ENCODE results near the gene RILP.

Gene RILP

DNA sequence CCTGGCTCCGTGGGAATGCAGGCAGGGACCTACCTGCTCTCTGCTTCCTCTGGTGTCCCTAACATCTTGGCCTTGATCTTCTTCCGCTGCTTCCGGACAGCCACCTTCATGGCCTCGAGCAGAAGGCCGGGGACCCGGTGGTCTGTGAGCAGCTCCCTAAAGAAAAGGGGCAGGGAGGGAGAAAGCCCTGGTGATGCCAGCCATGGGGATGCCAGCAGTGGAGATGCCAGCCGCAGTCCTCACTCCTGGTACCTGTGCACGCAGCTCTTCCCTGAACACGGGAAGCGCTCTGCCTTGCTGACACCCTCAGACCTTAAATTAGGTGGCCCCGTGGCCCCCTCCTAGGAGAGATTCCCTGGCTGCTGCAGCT, 1.9 kb downstream of the RILP start:
- no peak for DNase-seq

DNA sequence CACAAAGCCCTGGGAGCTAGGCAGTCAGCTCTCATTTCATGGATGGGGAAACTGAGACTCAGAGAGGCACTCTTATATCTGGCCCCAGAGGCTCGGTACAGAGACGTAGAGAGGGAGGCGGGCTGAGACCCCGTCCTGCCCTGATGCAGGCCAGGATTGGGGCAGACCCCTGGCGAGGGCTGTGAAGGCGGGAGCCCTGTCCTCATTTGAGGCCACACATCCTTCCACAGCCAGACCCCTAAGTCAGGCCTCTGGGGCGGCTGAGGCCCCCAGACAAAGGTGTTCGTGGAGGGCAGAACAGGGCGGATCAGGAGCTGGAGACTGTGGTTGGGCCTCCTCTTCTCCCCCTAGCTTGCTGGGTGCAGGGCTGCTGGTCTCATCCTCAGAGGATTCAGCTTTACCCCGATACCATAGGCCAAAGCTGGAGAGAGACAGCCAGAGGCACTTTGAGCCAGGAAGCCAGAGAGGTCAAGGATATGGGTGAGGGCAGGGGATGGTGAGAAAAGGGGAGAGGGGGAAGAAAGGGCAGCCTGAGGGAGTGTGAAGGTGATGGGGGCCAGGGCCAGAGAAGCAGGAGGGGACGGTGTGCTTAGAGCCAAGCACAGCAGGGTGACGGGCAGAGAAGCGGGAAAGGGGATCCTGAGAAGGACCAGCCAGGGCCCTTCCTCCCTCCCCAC, 3.3 kb downstream of the RILP start:
- no peak for DNase-seq

DNA sequence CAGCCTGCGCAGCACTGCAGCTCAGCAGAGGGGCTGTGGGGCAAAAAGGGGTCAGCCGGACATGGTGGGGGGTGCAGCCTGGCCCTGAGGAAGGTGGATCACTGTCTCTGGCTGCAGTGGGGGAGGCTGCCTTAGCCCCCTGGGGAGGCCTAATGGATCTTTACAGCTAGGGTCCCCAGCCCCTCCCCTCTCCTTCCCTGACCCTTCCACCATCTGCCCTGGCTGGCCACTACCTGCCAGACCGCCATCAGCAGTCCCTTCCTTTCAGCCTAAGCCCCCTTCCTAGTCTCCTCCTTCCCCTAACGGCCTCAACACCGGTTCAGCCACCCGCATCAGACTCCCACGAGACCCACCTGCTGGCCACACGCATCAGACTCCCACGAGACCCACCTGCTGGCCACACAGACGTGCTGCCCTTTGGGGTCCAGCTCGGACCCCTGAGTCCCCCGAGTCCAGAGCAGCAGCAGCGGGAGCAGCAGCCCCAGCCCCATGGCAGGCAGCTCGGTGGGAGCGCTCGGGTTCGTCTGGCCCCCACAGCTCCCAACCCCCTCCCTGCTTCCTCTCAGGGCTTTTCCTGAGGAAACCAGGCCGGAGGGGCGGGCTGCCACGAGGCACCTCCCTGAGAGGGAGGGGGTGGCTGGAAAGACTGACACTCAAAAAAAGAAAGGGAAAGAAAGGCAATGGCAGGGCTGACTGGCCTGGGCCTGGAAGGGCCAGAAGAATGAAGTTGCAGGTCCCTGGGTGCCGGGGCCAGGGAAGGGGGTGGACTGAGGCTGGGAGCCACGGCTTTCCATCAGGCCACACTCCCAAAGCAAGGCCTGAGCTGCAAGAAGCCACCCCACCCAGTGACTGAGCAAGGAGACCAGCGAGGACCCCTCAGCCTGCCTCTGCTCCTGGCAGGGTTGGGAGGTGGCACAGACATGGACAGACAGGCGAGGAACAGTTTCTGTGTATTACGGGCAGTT, 4.2 kb downstream of the RILP start, which contains the start of gene SCARF1:
TSS of gene SCARF1 (minus strand) at position 526 of the 965 bp plus-strand sequence. CDS start at position 491, 35 bp downstream.
- no peak for DNase-seq

GRCh38 chr17:1644493-1645206, 5.0 kb downstream of the RILP start:
- no peak for DNase-seq

DNA sequence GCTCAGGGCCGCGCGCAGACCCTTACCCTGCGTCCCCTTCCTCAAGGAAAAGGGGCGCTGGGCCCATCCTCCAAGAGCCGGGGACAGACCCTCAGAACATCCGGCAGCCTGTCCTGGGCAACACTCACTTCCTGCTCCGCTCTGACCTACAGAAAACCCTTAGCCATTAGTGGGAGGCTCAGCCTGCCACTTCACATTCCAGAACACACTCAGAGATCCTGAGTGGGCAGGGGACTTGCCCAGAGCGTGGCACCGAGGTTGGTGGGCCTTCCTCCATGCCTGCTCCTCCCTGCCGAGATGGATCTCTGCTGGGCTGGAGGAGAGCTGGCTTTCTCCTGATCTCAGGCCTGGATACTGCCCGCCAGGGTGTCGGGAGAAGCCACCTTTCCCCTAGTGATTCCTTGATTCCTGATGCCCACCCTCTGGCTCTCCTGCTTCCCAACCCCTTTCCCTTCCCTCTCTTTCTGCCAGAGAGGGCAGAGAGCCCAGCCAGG, 5.6 kb downstream of the RILP start:
- DNase-seq: no peak

DNA sequence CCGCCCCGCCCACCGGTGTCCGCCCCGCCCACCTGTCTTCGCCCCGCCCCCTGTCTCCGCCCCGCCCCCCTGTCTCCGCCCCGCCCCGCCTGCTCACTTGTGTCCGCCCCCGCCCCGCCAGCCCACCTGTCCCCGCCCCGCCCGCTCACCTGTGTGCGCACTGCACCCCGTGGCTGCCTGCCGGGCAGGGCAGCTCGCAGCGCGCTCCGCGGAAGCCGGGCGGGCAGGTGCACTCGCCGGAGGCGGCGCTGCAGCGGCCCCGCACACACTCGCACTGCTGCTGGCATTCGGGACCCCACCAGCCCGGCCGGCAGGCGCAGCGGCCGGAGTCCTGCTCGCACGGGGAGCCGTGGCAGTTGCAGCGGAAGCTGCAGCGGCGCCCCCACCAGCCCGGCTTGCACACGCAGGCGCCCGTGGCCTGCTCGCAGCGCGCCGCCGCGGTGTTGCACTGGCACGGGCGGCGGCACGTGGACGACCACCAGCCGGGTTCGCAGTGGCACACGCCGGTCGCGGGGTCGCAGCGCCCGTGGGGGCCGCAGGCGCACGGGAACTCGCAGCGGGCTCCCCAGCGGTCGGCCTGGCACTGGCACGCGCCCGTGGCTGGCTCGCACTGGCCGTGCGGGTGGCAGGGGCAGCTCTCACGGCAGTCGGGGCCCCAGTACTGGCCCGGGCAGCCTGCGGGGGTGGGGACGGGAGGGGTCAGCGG, 6.2 kb downstream of the RILP start:
- no peak for DNase-seq

DNA sequence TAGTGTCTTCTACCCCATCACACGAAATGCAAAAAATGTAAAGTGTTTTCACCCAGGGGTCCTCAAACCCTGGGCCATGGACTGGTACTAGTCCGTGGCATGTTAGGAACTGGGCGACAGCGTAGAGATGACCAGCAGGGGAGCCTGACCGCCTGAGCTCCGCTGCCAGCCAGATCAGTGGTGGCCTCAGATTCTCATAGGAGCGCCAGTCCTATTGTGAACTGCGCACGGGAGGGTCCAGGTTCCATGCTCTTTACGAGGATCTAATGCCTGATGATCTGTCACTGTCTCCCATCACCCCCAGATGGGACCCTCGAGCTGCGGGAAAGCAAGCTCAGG, 8.6 kb downstream of the RILP start:
- no peak for DNase-seq

DNA sequence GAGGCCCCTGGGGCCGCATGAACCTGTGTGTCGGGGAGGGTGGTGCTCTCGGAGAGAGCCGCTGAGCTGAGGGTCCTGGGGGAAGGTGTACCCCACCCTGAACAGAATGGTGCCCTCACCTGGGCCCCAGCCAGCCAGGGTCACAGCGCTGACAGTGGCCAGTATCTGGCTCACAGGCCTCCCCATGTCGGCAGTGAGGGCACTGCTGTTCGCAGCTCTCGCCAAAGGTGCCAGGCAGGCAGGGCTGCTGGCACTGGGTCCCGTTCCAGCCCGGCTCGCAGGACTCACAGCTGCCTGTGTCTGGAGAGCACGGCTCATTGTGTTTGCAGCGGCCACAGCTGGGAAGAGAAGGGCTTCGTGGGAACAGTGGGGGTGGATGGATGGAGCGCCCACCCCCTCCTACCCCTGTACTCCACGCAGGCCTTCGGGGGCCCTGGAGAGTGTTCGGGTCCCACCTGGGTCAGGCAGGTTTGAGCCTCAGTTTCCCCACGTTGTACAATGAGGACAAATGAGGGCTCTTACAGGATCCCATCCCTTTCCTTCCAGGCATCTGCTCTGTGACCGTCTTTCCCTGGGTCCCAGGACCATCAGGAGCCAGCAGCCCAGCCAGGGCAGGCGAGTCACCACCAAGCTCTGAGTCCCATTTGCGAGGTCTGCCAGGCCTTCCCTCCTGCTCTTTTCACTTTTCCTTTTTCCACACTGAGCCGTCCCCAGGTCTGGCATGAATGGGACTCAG, 9.2 kb downstream of the RILP start:
- no peak for DNase-seq

DNA sequence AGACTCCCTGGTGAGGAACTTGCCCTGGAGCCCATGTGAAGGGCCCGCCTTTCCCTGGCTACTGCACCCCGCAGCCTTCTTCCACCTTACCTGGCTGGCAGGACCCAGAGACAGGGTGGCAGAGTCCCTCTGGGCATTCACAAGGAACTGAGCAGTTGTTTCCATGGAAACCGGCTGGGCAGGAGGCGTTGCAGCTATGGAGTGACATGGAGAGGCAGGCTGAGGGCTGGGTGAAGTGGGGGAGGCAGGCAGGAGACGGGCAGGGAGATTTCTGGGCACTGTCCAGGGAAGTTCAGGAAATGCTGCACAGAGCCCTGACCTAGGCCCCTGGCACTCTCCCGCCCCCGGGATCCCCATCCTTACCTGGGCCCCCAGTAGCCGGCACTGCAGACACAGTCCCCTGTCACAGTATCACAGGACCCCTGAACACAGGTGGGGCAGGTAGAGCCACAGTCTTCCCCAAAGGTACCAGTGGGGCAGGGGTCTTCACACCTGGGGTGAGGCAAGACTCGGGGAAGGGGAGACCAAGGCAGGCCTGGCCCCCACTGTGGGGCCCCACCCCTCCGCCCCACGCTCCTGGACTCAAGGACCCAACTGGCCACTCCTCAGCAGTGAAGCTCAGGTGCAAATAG, 10.0 kb downstream of the RILP start:
- DNase-seq: peak; percentile 12

DNA sequence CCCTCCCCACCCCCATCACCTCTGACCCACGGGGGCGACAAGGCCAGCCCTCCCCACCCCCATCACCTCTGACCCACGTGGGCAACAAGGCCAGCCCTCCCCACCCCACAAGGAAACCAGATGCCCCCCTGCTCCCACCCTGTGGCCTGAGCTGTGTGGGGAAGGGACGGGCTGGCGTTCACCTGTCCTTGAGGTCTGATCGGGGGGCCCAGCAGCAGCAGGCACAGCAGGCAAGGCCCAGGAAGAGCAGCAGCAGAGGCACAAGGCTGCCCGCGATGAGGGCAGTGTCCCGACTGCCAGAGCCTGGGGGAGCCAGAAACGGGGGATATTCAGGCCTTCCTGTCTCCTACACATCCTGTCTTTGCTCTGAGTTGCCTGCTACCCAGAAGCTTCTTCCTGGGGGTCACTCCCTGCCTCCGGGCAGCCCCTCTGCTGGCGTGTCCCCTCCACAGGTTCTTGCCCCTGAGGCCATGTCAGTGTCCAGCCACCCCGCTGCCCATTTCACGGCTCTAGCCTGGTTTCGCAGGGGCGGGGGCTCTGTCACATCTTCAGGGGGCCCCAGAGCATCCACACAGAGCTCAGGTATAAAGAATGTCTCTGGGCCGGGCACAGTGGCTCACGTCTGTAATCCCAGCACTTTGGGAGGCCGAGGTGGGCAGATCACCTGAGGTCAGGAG, 10.9 kb downstream of the RILP start:
- no peak for DNase-seq

DNA sequence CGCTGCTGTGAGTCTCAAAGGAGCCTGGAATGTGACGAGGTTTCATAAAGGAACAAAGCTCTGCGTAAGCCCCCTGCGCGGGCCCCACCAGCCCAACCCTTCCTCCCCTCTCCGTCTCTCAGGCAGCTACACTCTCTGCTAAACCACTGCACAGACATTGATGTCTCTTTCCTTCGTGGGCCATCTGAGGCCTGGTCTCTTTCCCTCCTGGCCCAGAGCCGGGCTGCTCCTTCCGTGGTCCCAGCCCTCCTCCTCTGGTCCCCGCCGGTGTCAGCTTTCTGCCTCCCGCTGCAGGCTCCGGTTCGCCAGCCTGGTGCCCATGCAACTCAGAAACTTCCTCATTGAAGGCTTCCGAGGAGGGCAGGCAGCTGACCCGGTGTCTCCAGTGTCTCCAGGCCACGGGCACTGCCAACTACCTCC, 11.5 kb downstream of the RILP start:
- no peak for DNase-seq

- no peak for DNase-seq
Measured at GRCh38 chr17:1636732-1637285, 12.9 kb downstream of the RILP start.

DNA sequence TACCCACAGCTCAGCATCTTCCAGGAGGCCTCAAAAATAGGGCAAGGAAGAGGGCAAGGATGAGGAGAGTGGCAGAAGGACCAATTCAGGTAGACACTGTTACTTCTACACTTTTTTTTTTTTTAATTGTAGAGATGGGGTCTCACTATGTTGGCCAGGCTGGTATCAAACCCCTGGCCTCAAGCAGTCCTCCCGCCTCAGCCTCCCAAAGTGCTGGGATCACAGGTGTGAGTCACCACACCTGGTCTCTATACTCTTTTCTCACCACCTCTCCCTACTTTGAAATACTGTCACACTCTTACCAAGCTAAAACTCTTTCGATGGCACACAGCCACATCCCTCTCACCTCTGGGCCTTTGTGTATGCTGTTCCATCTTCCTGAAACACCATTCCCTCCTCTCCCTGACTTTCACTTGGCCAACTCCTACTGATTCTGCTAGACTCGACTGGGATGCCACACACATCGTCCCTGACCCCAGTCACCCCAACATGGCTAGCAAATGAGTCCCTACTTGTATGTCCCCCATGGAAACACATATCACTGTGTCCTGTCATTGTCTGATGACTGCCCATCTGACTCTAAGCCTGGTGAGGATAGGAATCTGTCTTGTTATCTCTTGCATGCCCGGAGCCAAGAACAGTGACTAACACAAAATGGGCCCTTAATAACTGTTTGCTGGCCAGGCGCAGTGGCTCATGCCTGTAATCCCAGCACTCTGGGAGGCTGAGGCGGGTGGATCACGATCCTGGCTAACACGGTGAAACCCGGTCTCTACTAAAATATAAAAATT, 13.8 kb downstream of the RILP start:
- DNase-seq: no peak

DNA sequence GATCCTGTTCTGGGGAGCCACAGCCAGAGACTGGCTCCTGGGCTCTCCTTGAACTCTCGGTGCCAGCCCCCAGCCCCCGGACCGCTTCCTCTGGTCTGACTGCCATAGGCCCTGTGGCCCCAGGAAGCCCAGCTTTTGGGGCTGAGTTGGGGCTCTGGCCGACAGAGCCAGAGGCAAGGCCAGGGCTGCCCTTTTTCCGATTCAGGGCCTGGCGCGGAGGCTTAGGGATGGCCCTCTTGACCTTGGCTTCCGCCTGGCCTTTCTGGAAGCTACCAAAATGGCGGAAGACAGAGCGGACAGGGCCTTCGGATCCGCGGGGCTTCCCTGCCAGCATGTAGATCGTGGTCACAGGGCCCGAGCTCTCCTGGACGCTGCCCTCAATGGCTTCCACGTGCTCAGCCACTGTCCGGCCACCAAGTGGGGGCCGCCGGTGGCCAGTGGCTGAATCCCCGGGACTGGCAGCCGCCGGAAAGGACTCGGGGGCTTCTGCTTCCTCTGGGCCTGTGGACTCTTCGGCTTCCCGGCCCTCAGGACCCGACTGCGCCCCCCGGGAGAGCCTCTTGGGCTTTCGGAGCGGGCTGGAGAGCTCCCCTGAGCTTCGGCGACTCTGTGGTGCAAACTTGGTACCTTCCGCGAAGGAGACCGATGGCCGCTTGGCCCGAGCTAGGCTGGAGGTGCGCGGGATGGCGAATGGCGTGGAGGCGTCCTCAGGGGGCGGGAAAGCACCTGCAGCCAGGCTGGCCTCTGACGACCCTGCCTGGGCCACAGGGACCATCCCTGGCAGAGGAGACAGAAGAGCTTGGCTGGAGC, 14.6 kb downstream of the RILP start:
- no peak for DNase-seq

GRCh38 chr17:1630662-1631061, 19.0 kb downstream of the RILP start:
- DNase-seq: no peak

DNA sequence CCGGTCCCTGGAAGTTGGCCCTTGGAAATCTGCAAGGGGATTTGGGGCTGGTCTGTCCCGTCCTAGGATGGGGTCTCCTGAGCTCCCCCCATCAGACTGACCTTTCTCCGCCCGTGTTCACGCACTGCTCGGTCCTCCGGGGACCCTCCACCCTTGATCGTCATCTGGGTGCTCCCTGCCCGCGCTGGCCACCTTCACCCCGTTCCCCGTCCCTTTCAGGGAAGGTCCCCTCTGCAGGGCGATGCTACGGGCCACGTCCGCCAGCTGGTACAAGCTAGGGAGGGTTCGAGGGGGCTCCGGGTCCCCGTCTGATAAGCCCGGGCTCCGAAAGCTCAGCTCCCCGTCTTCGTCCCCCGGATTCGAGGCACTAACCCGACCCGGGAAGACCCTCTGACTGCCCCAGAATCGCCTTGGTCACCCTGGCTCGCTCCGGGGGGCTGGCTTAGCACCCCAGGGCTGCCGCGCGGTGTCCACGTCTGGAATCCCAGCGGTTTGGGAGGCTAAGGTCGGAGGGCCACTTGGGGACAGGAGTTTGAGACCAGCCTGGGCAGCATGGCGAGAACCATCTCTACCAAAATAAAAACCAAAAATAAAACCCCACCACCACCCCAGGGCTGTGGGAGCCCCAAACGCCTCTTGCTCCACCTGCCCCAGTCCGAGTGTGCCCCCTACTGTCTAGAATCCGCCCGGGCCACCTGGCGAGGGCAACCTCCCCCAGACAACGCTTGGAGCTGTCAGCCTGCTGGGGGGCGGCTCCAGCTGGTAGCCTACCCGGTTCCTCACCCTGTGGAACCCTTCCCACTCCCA, 20.0 kb downstream of the RILP start:
- DNase-seq: no peak

GRCh38 chr17:1628856-1629503, 20.7 kb downstream of the RILP start:
- peak; percentile 84 for DNase-seq

Data from NCI-H2227 treated with DMSO at 0.1 percent for 48 hours (cell line).